ENCODE measurements around the gene NOTCH1. TPM values are rescaled to one million over a fixed set of nuclear protein-coding genes. Genes with fewer than 3 reads are reported as not detected.
A peak's percentile ranks its signal among the peaks of the same experiment; 100 is the strongest.

The NOTCH1 gene
- total RNA-seq, 2 experiments from 2014 or later = 67.3 to 73.5 TPM

- Mint-ChIP-seq H3K9me3 (ENCODE audit: low read depth) (no peaks in the 10 kb centered on the region), H3K4me3 (no peak overlapping the region), H3K4me1 (no peaks in the 10 kb centered on the region), H3K27ac (no peak overlapping the region), H3K36me3 (peaks cover 7% of the 10 kb centered on the region), H3K27me3 (no peaks in the 10 kb centered on the region)
- CTCF ChIA-PET = interaction anchor here (1.5 kb wide), 1 partner anchor 136 kb away, joined by 3 read pairs; no protein-coding TSS in a partner anchor
- DNase-seq (no peak), ATAC-seq (no peak)
Observed at GRCh38 chr9:136494012-136494411, 51.8 kb downstream of the NOTCH1 start.

GRCh38 chr9:136493567-136493971 lies 52.3 kb downstream of the NOTCH1 start:
- ATAC-seq (no peak), DNase-seq (no peak)
- CTCF ChIA-PET = interaction anchor here (1.5 kb wide), 1 partner anchor 136 kb away, joined by 3 read pairs; no protein-coding TSS in a partner anchor
- Mint-ChIP-seq H3K4me1 (no peaks in the 10 kb centered on the region), H3K27me3 (no peaks in the 10 kb centered on the region), H3K4me3 (no peak overlapping the region), H3K27ac (no peak overlapping the region), H3K36me3 (peaks cover 3% of the 10 kb centered on the region), H3K9me3 (ENCODE audit: low read depth) (no peaks in the 10 kb centered on the region)

GRCh38 chr9:136492978-136493522 lies 52.8 kb downstream of the NOTCH1 start:
- DNase-seq (no peak), ATAC-seq (no peak)
- Mint-ChIP-seq H3K4me1 (no peaks in the 10 kb centered on the region), H3K4me3 (no peak overlapping the region), H3K27me3 (no peaks in the 10 kb centered on the region), H3K27ac (no peak overlapping the region), H3K9me3 (ENCODE audit: low read depth) (no peaks in the 10 kb centered on the region), H3K36me3 (peaks cover 3% of the 10 kb centered on the region)
- CTCF ChIA-PET = interaction anchor here (1.5 kb wide), 1 partner anchor 137 kb away, joined by 3 read pairs; no protein-coding TSS in a partner anchor

GRCh38 chr9:136489731-136490130 lies 56.1 kb downstream of the NOTCH1 start:
- Mint-ChIP-seq H3K9me3 (ENCODE audit: low read depth) (no peaks in the 10 kb centered on the region), H3K27ac (no peak overlapping the region), H3K4me1 (peaks cover 4% of the 10 kb centered on the region), H3K4me3 (no peak overlapping the region), H3K36me3 (no peaks in the 10 kb centered on the region), H3K27me3 (no peaks in the 10 kb centered on the region)
- CTCF ChIA-PET = interaction anchor here (0.7 to 7.7 kb wide), 7 partner anchors 43 to 221 kb away, joined by 3 to 125 read pairs (median 9); no protein-coding TSS in a partner anchor
- ATAC-seq (no peak), DNase-seq (no peak)

GRCh38 chr9:136488247-136489214 lies 57.3 kb downstream of the NOTCH1 start:
- no peaks in the 10 kb centered on the region for H3K36me3 Mint-ChIP-seq
- no peak overlapping the region for H3K27ac Mint-ChIP-seq
- CTCF ChIA-PET = interaction anchor here (0.8 to 7.7 kb wide), 24 partner anchors 15 to 217 kb away, joined by 3 to 125 read pairs (median 5); no protein-coding TSS in a partner anchor
- H3K4me3 Mint-ChIP-seq = no peak overlapping the region
- H3K4me1 Mint-ChIP-seq = peaks cover 6% of the 10 kb centered on the region
- ATAC-seq (peak; percentile 37), DNase-seq (peak; percentile 78)
- no peaks in the 10 kb centered on the region for H3K9me3 Mint-ChIP-seq (ENCODE audit: low read depth)
- no peaks in the 10 kb centered on the region for H3K27me3 Mint-ChIP-seq

GRCh38 chr9:136487672-136488071 lies 58.2 kb downstream of the NOTCH1 start:
- Mint-ChIP-seq H3K27ac (no peak overlapping the region), H3K27me3 (no peaks in the 10 kb centered on the region), H3K4me1 (peaks cover 6% of the 10 kb centered on the region), H3K4me3 (no peak overlapping the region), H3K36me3 (peaks cover 1% of the 10 kb centered on the region), H3K9me3 (ENCODE audit: low read depth) (no peaks in the 10 kb centered on the region)
- DNase-seq (no peak), ATAC-seq (no peak)
- CTCF ChIA-PET = interaction anchor here (0.6 to 7.7 kb wide), 19 partner anchors 14 to 218 kb away, joined by 3 to 125 read pairs (median 5); no protein-coding TSS in a partner anchor

- DNase-seq = no peak
- CTCF ChIA-PET = interaction anchor here (0.6 to 7.7 kb wide), 24 partner anchors 13 to 242 kb away, joined by 3 to 125 read pairs (median 6); no protein-coding TSS in a partner anchor
- peaks cover 1% of the 10 kb centered on the region for H3K36me3 Mint-ChIP-seq
- H3K4me3 Mint-ChIP-seq = no peak overlapping the region
- no peak overlapping the region for H3K27ac Mint-ChIP-seq
- no peak for ATAC-seq
- H3K27me3 Mint-ChIP-seq = no peaks in the 10 kb centered on the region
- H3K4me1 Mint-ChIP-seq = peaks cover 6% of the 10 kb centered on the region
- H3K9me3 Mint-ChIP-seq (ENCODE audit: low read depth) = no peaks in the 10 kb centered on the region
Observed at GRCh38 chr9:136486823-136487620, 58.8 kb downstream of the NOTCH1 start.

GRCh38 chr9:136486131-136486530 lies 59.7 kb downstream of the NOTCH1 start:
- Mint-ChIP-seq H3K4me1 (peaks cover 14% of the 10 kb centered on the region), H3K27me3 (no peaks in the 10 kb centered on the region), H3K27ac (no peak overlapping the region), H3K4me3 (no peak overlapping the region), H3K36me3 (peaks cover 7% of the 10 kb centered on the region), H3K9me3 (ENCODE audit: low read depth) (no peaks in the 10 kb centered on the region)
- CTCF ChIA-PET = interaction anchor here (0.9 to 7.7 kb wide), 16 partner anchors 44 to 243 kb away, joined by 3 to 125 read pairs (median 7); no protein-coding TSS in a partner anchor
- no peak for ATAC-seq
- DNase-seq = no peak

GRCh38 chr9:136485049-136486045 lies 60.5 kb downstream of the NOTCH1 start:
- H3K9me3 Mint-ChIP-seq (ENCODE audit: low read depth) = no peaks in the 10 kb centered on the region
- DNase-seq = peak; percentile 88
- no peak for ATAC-seq
- CTCF ChIA-PET = interaction anchor here (0.6 to 7.7 kb wide), 31 partner anchors 11 to 1044 kb away, joined by 3 to 125 read pairs (median 5); partner anchors contain the start of gene DNLZ
- peaks cover 17% of the 10 kb centered on the region for H3K4me1 Mint-ChIP-seq
- no peak overlapping the region for H3K27ac Mint-ChIP-seq
- H3K4me3 Mint-ChIP-seq = no peak overlapping the region
- no peaks in the 10 kb centered on the region for H3K27me3 Mint-ChIP-seq
- peaks cover 8% of the 10 kb centered on the region for H3K36me3 Mint-ChIP-seq

- CTCF ChIA-PET = interaction anchor here (0.6 to 7.7 kb wide), 31 partner anchors 12 to 1045 kb away, joined by 3 to 125 read pairs (median 4); partner anchors contain the start of gene DNLZ
- H3K4me1 Mint-ChIP-seq = peaks cover 26% of the 10 kb centered on the region
- peaks cover 10% of the 10 kb centered on the region for H3K36me3 Mint-ChIP-seq
- no peak overlapping the region for H3K27ac Mint-ChIP-seq
- no peak overlapping the region for H3K4me3 Mint-ChIP-seq
- no peaks in the 10 kb centered on the region for H3K9me3 Mint-ChIP-seq (ENCODE audit: low read depth)
- DNase-seq = no peak
- H3K27me3 Mint-ChIP-seq = no peaks in the 10 kb centered on the region
- ATAC-seq = no peak
Observed at GRCh38 chr9:136484153-136485048, 61.4 kb downstream of the NOTCH1 start.

- ATAC-seq = peak; percentile 74
- H3K4me1 Mint-ChIP-seq = peaks cover 28% of the 10 kb centered on the region
- peaks cover 13% of the 10 kb centered on the region for H3K36me3 Mint-ChIP-seq
- no peaks in the 10 kb centered on the region for H3K9me3 Mint-ChIP-seq (ENCODE audit: low read depth)
- no peaks in the 10 kb centered on the region for H3K27me3 Mint-ChIP-seq
- peak overlapping the region; percentile 99 for H3K27ac Mint-ChIP-seq
- CTCF ChIA-PET = interaction anchor here (0.8 to 7.7 kb wide), 14 partner anchors 49 to 243 kb away, joined by 3 to 125 read pairs (median 8); partner anchors contain the start of gene DNLZ
- peak; percentile 96 for DNase-seq
- peak overlapping the region; percentile 93 for H3K4me3 Mint-ChIP-seq
Observed at GRCh38 chr9:136483589-136484152, 62.2 kb downstream of the NOTCH1 start.
